GM21529 (cell line): Measurements from ENCODE around the gene STPG1.

Experiments
- ATAC-seq: cut with Tn5 transposase; IDR thresholded peaks from one replicate; pipeline ENCODE4 v1.9.1; 2021; ENCODE audit not compliant: unreplicated experiment

The STPG1 gene

GRCh38 chr1:24344090-24344742, 69.4 kb downstream of the STPG1 start:
- ATAC-seq = no peak

GRCh38 chr1:24343412-24344089, 70.0 kb downstream of the STPG1 start:
- ATAC-seq = no peak

GRCh38 chr1:24341260-24341659, 72.3 kb downstream of the STPG1 start:
- no peak for ATAC-seq

GRCh38 chr1:24340770-24341169, 72.8 kb downstream of the STPG1 start:
- ATAC-seq = no peak

- no peak for ATAC-seq
These were observed 73.6 kb downstream of the STPG1 start for GRCh38 chr1:24339996-24340395.

- no peak for ATAC-seq
These were observed 75.1 kb downstream of the STPG1 start for GRCh38 chr1:24338447-24338846.

- no peak for ATAC-seq
These were observed 76.1 kb downstream of the STPG1 start for GRCh38 chr1:24337455-24337854.

GRCh38 chr1:24336075-24336474, 77.5 kb downstream of the STPG1 start:
- no peak for ATAC-seq

- no peak for ATAC-seq
These were observed 81.5 kb downstream of the STPG1 start for GRCh38 chr1:24331961-24332673.

GRCh38 chr1:24329797-24330543, 83.6 kb downstream of the STPG1 start:
- no peak for ATAC-seq

- ATAC-seq = no peak
These were observed 84.3 kb downstream of the STPG1 start for GRCh38 chr1:24329331-24329730.

GRCh38 chr1:24327891-24328290, 85.7 kb downstream of the STPG1 start:
- no peak for ATAC-seq

- ATAC-seq = no peak
These were observed 86.1 kb downstream of the STPG1 start for GRCh38 chr1:24327486-24327885.

GRCh38 chr1:24325587-24326449, 87.8 kb downstream of the STPG1 start:
- ATAC-seq = no peak

GRCh38 chr1:24324903-24325302, 88.7 kb downstream of the STPG1 start:
- no peak for ATAC-seq

GRCh38 chr1:24323281-24323680, 90.3 kb downstream of the STPG1 start:
- ATAC-seq = no peak

GRCh38 chr1:24322470-24323177, 91.0 kb downstream of the STPG1 start:
- ATAC-seq = no peak

GRCh38 chr1:24321697-24322469, 91.7 kb downstream of the STPG1 start:
- no peak for ATAC-seq

GRCh38 chr1:24321126-24321525, 92.5 kb downstream of the STPG1 start:
- ATAC-seq = no peak
